Activated naive CD8-positive, alpha-beta T cell treated with anti-CD3 and anti-CD28 coated beads, Interleukin-2, amount 10 ng/mL, durations not matched to agents 7 days and 5 days (primary cell): ENCODE results near the gene HUS1. TPM values are rescaled to one million over a fixed set of nuclear protein-coding genes. Genes with fewer than 3 reads are reported as not detected.
"Not testable (repeated sequence)": the region's sequence is repeated elsewhere in the genome, so short reads cannot be mapped to it uniquely, and the experiment has no call there.

Experiments
- ATAC-seq: fragments of 150-1000 bp; cut with Tn5 transposase; one replicate; pipeline ENCODE4 v1.10.0; 2021; ENCODE audit warnings: low read depth, moderate library complexity
- POLR2A ChIA-PET: fragments of 350-600 bp; sonication (Branson Sonifier 250); formaldehyde crosslinking; loops from one replicate; lab custom pipeline; 2021; ENCODE audit warnings: antibody characterized with exemption; lab: Charles Lee
- DNase-seq: peaks from one replicate; pipeline ENCODE4 v3.0.0; 2021
- H3K27ac Mint-ChIP-seq: one replicate; pipeline ENCODE4 v1.8.0; 2022; ENCODE audit warnings: mild to moderate bottlenecking, mixed read lengths
- H3K27me3 Mint-ChIP-seq: one replicate; pipeline ENCODE4 v1.8.0; 2022; ENCODE audit warnings: mild to moderate bottlenecking, moderate library complexity, mixed read lengths
- H3K36me3 Mint-ChIP-seq: one replicate; pipeline ENCODE4 v1.8.0; 2021; ENCODE audit warnings: mild to moderate bottlenecking, mixed read lengths
- H3K4me1 Mint-ChIP-seq: one replicate; pipeline ENCODE4 v1.8.0; 2021; ENCODE audit warnings: mixed read lengths
- H3K4me3 Mint-ChIP-seq: one replicate; pipeline ENCODE4 v1.8.0; 2022; ENCODE audit warnings: mild to moderate bottlenecking, moderate library complexity, mixed read lengths
- H3K9me3 Mint-ChIP-seq: one replicate; pipeline ENCODE4 v1.8.0; 2021; ENCODE audit warnings: mixed read lengths
- total RNA-seq, 2 experiments: library from RNA; stranded (reverse); gene quantifications; one replicate each; pipeline ENCODE4 v1.2.3, GENCODE V29; 2021

HUS1 gene
- total RNA-seq = 10 to 100 TPM; 40.6 to 44.9 TPM

GRCh38 chr7:47979145-47979831, at the start of gene HUS1:
TSS of gene HUS1 (minus strand) at chr7:47979615. CDS start at chr7:47979519, 96 bp downstream.
- Mint-ChIP-seq H3K36me3 (peaks cover 27% of the 10 kb centered on the region), H3K27me3 (no peaks in the 10 kb centered on the region), H3K4me1 (peaks cover 16% of the 10 kb centered on the region), H3K4me3 (peak within 1 kb of the TSS; percentile 92), H3K9me3 (no peaks in the 10 kb centered on the region), H3K27ac (peak within 1 kb of the TSS; percentile 96)
- POLR2A ChIA-PET = interaction anchor here (1.7 kb wide), 1 partner anchor 13 kb away, joined by 8 read pairs; no protein-coding TSS in a partner anchor
- ATAC-seq (peak; percentile 98), DNase-seq (peak; percentile 97)

- no peak within 1 kb of the TSS for H3K27ac Mint-ChIP-seq
- H3K9me3 Mint-ChIP-seq = peaks cover 2% of the 10 kb centered on the region
- POLR2A ChIA-PET = no interaction called here
- DNase-seq (no peak), ATAC-seq (no peak)
- no peaks in the 10 kb centered on the region for H3K4me1 Mint-ChIP-seq
- H3K36me3 Mint-ChIP-seq = no peaks in the 10 kb centered on the region
- no peak within 1 kb of the TSS for H3K4me3 Mint-ChIP-seq
- peaks cover 24% of the 10 kb centered on the region for H3K27me3 Mint-ChIP-seq
Observed at GRCh38 chr7:48028938-48029337, 49.5 kb upstream of the HUS1 start, which contains the start of gene SUN3. TSS of gene SUN3 (minus strand) at chr7:48029107. CDS start at chr7:48028938, 169 bp downstream.

GRCh38 chr7:48025624-48026023, 46.2 kb upstream of the HUS1 start:
- no peak overlapping the region for H3K27ac Mint-ChIP-seq
- H3K36me3 Mint-ChIP-seq = no peaks in the 10 kb centered on the region
- no peak for DNase-seq
- POLR2A ChIA-PET = no interaction called here
- H3K4me3 Mint-ChIP-seq = no peak overlapping the region
- peaks cover 4% of the 10 kb centered on the region for H3K9me3 Mint-ChIP-seq
- H3K27me3 Mint-ChIP-seq = peaks cover 21% of the 10 kb centered on the region
- no peaks in the 10 kb centered on the region for H3K4me1 Mint-ChIP-seq
- no peak for ATAC-seq

- no peak overlapping the region for H3K27ac Mint-ChIP-seq
- H3K27me3 Mint-ChIP-seq = peaks cover 14% of the 10 kb centered on the region
- peaks cover 5% of the 10 kb centered on the region for H3K9me3 Mint-ChIP-seq
- H3K4me1 Mint-ChIP-seq = no peaks in the 10 kb centered on the region
- no peak for DNase-seq
- H3K36me3 Mint-ChIP-seq = no peaks in the 10 kb centered on the region
- no peak for ATAC-seq
- no peak overlapping the region for H3K4me3 Mint-ChIP-seq
- POLR2A ChIA-PET = no interaction called here
Observed at GRCh38 chr7:48017674-48018073, 38.3 kb upstream of the HUS1 start.

- ATAC-seq (no peak), DNase-seq (no peak)
- peaks cover 3% of the 10 kb centered on the region for H3K9me3 Mint-ChIP-seq
- no peaks in the 10 kb centered on the region for H3K4me1 Mint-ChIP-seq
- H3K27me3 Mint-ChIP-seq = peaks cover 14% of the 10 kb centered on the region
- H3K27ac Mint-ChIP-seq = no peak overlapping the region
- no peak overlapping the region for H3K4me3 Mint-ChIP-seq
- no peaks in the 10 kb centered on the region for H3K36me3 Mint-ChIP-seq
- POLR2A ChIA-PET = no interaction called here
Observed at GRCh38 chr7:48016641-48017040, 37.2 kb upstream of the HUS1 start.

- ATAC-seq (no peak), DNase-seq (no peak)
- Mint-ChIP-seq H3K9me3 (no peaks in the 10 kb centered on the region), H3K4me3 (no peak overlapping the region), H3K27ac (no peak overlapping the region), H3K27me3 (peaks cover 5% of the 10 kb centered on the region), H3K4me1 (peaks cover 2% of the 10 kb centered on the region), H3K36me3 (no peaks in the 10 kb centered on the region)
- POLR2A ChIA-PET = no interaction called here
Observed at GRCh38 chr7:48011951-48012350, 32.5 kb upstream of the HUS1 start.

GRCh38 chr7:48011323-48011722, 31.9 kb upstream of the HUS1 start:
- peaks cover 5% of the 10 kb centered on the region for H3K27me3 Mint-ChIP-seq
- no peak for ATAC-seq
- DNase-seq = no peak
- no peaks in the 10 kb centered on the region for H3K36me3 Mint-ChIP-seq
- H3K9me3 Mint-ChIP-seq = no peaks in the 10 kb centered on the region
- H3K4me1 Mint-ChIP-seq = peaks cover 2% of the 10 kb centered on the region
- no peak overlapping the region for H3K4me3 Mint-ChIP-seq
- POLR2A ChIA-PET = no interaction called here
- no peak overlapping the region for H3K27ac Mint-ChIP-seq

- H3K36me3 Mint-ChIP-seq = no peaks in the 10 kb centered on the region
- POLR2A ChIA-PET = no interaction called here
- H3K4me3 Mint-ChIP-seq = no peak overlapping the region
- DNase-seq (no peak), ATAC-seq (no peak)
- no peaks in the 10 kb centered on the region for H3K27me3 Mint-ChIP-seq
- H3K4me1 Mint-ChIP-seq = peaks cover 2% of the 10 kb centered on the region
- H3K27ac Mint-ChIP-seq = no peak overlapping the region
- H3K9me3 Mint-ChIP-seq = no peaks in the 10 kb centered on the region
Observed at GRCh38 chr7:48009954-48010353, 30.5 kb upstream of the HUS1 start.

GRCh38 chr7:48009257-48009656, 29.8 kb upstream of the HUS1 start:
- Mint-ChIP-seq H3K36me3 (no peaks in the 10 kb centered on the region), H3K27ac (no peak overlapping the region), H3K4me3 (no peak overlapping the region), H3K4me1 (peaks cover 2% of the 10 kb centered on the region), H3K27me3 (peaks cover 4% of the 10 kb centered on the region), H3K9me3 (no peaks in the 10 kb centered on the region)
- DNase-seq = no peak
- POLR2A ChIA-PET = no interaction called here
- no peak for ATAC-seq

- POLR2A ChIA-PET = no interaction called here
- Mint-ChIP-seq H3K27ac (no peak overlapping the region), H3K9me3 (no peaks in the 10 kb centered on the region), H3K4me3 (no peak overlapping the region), H3K4me1 (peaks cover 2% of the 10 kb centered on the region), H3K27me3 (peaks cover 7% of the 10 kb centered on the region), H3K36me3 (no peaks in the 10 kb centered on the region)
- ATAC-seq (no peak), DNase-seq (no peak)
Observed at GRCh38 chr7:48006866-48007265, 27.5 kb upstream of the HUS1 start.

- ATAC-seq (no peak), DNase-seq (no peak)
- H3K27ac Mint-ChIP-seq = no peak overlapping the region
- H3K9me3 Mint-ChIP-seq = no peaks in the 10 kb centered on the region
- no peaks in the 10 kb centered on the region for H3K36me3 Mint-ChIP-seq
- no peaks in the 10 kb centered on the region for H3K4me1 Mint-ChIP-seq
- H3K4me3 Mint-ChIP-seq = no peak overlapping the region
- POLR2A ChIA-PET = no interaction called here
- peaks cover 7% of the 10 kb centered on the region for H3K27me3 Mint-ChIP-seq
Observed at GRCh38 chr7:48004638-48005037, 25.2 kb upstream of the HUS1 start.

GRCh38 chr7:48004032-48004431, 24.6 kb upstream of the HUS1 start:
- Mint-ChIP-seq H3K4me3 (no peak overlapping the region), H3K27ac (no peak overlapping the region), H3K27me3 (peaks cover 7% of the 10 kb centered on the region), H3K9me3 (no peaks in the 10 kb centered on the region), H3K36me3 (no peaks in the 10 kb centered on the region), H3K4me1 (no peaks in the 10 kb centered on the region)
- DNase-seq (no peak), ATAC-seq (no peak)
- POLR2A ChIA-PET = no interaction called here

- H3K9me3 Mint-ChIP-seq, H3K4me1 Mint-ChIP-seq, H3K27ac Mint-ChIP-seq, H3K4me3 Mint-ChIP-seq, DNase-seq, POLR2A ChIA-PET, H3K27me3 Mint-ChIP-seq, H3K36me3 Mint-ChIP-seq, ATAC-seq: not testable (repeated sequence)
Observed at GRCh38 chr7:48000164-48000563, 20.7 kb upstream of the HUS1 start.

- peaks cover 5% of the 10 kb centered on the region for H3K27me3 Mint-ChIP-seq
- POLR2A ChIA-PET = no interaction called here
- DNase-seq (no peak), ATAC-seq (no peak)
- H3K4me3 Mint-ChIP-seq = no peak overlapping the region
- peaks cover 7% of the 10 kb centered on the region for H3K36me3 Mint-ChIP-seq
- peaks cover 9% of the 10 kb centered on the region for H3K9me3 Mint-ChIP-seq
- H3K27ac Mint-ChIP-seq = no peak overlapping the region
- H3K4me1 Mint-ChIP-seq = peaks cover 5% of the 10 kb centered on the region
Observed at GRCh38 chr7:47999413-47999812, 20.0 kb upstream of the HUS1 start.
